ENCODE measurements around the gene SSTR5. TPM values are rescaled to one million over a fixed set of nuclear protein-coding genes. Genes with fewer than 3 reads are reported as not detected.

The SSTR5 gene
- total RNA-seq, 1 donor from 2014 or later: 0.16 TPM

DNA sequence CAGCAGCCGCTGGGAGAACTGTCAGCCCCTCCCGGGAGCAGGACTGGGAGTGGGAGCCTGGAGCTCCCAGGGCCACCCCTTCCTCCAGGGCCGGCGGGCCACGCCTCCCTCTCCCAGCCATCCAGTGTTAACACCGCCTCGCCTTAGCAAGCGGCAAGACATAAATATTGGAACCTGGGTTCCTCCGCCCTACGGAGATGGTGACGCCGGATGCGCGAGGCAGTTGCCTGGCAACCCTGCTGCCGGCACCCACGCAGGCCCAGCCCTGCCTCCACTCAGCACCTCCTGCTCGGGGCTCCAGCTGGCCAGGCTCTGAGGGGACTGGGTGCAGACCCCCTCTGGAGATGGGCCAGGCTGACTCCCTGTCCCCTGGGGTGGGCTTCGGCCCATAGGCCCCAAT is 52.9 kb downstream of the SSTR5 start:
- peak; percentile 67 for DNase-seq

DNA sequence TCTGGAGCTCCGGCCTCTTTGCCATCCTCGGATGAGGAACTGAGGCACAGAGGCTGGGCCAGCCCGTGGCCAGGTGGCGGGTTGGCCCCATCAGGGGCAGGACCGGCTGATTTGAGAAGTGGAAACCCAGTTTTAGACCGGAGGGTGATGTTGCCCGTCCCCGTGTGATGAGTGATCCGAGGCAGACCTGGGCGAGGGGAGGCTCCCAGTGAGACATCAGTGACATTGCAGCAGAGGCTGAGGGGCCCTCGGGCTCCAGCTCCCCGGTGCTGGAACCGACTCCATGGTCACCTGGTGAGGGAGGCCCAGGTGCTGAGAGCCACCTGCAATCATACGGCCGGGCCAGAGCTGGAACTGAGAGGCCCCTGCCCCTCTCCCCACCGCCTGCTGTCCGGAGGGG is 53.5 kb downstream of the SSTR5 start:
- no peak for DNase-seq

GRCh38 chr16:1126586-1126985 is 54.0 kb downstream of the SSTR5 start:
- DNase-seq: no peak

GRCh38 chr16:1127101-1127500 is 54.6 kb downstream of the SSTR5 start:
- DNase-seq: no peak

- no peak for DNase-seq
Observed at GRCh38 chr16:1127971-1128715, 55.6 kb downstream of the SSTR5 start.

DNA sequence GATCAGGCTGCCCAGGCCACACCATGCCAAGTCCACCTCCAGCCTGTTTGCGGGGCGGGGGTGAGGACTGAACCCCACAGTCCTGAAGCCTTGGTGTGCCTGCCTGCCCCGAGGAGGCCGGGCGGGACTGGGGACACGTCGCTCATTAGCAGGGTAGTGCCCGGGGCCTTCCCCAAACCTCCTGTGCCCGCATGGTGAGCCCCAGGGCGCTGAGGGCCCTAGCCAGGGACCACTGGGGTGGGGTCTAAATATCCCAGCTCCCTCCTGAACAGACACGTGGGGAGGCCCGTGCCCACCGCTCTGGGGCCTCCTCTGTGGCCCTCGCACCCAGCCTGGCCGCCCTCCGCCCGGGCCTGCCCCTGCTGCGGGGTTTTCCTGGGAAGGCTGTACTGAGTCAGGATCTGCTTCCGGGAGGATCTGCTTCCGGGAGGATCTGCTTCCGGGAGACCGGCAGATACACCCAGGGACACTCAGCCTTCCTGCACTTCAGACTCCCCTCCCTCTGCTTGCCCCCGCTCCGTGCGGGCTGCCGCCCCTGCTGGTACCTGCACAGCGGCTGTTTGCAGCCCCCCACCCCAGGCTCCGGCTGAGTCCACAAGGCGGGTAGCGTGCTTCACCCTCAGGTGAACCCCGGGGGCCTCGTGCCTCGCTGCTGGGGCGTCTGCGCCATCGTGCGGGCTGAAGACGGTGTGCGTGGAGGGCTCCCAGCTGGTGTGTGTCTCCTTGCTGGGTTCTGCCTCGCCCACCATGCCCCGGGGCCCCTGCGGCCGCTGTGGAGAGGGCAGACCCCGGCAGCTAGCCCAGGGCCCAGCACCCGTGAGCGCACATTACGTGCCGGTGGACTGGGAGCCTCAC is 56.8 kb downstream of the SSTR5 start:
- DNase-seq: no peak

DNA sequence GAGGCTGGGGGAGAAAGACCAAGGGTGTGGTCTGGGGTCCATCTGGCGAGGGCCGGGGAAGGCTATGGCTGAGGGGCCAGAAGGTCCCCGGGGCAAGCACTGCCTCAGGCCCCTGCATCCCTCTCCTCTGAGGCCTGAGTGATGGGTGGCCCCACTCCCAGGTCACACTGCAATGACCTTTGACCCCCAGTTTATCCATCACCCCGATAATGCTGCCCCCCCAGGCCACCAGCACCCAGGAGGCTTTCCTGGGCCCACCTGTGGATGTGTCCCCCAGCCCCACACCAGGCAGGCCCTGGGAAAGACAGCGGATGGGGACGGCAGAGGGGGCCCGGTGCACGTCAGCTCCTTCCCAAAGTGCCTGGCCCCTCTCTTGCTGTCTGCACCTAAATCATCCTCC is 57.8 kb downstream of the SSTR5 start:
- no peak for DNase-seq

Other genes starting within 250 kb of the SSTR5 start
- 9.4 TPM for gene LMF1, start 101.8 kb upstream of the SSTR5 start, total RNA-seq
- gene SOX8, start 91.0 kb upstream of the SSTR5 start, total RNA-seq: 20.1 TPM
- not detected for gene C1QTNF8, start 23.5 kb downstream of the SSTR5 start, total RNA-seq
- gene CACNA1H, start 80.4 kb downstream of the SSTR5 start, total RNA-seq: 15.4 TPM
- gene TPSG1, start 152.5 kb downstream of the SSTR5 start, total RNA-seq: not detected
- not detected for gene TPSB2, start 157.4 kb downstream of the SSTR5 start, total RNA-seq
- gene TPSAB1, start 168.0 kb downstream of the SSTR5 start, total RNA-seq: not detected
- not detected for gene TPSD1, start 183.3 kb downstream of the SSTR5 start, total RNA-seq
- 42.7 TPM for gene UBE2I, start 236.9 kb downstream of the SSTR5 start, total RNA-seq

All from occipital lobe (tissue), 2 donors.